GM20000 (cell line): ENCODE results near the gene ERICH2.

Experiments used
- DNase-seq: peaks from one replicate; pipeline ENCODE4 v3.0.0; 2012; ENCODE audit warnings: low spot score
- TF ChIP-seq, protein P1 (sequence below): IDR thresholded peaks from 2 replicates; pipeline ENCODE4 v1.5.1; 2012; ENCODE audit warnings: mild to moderate bottlenecking, control low read depth; ENCODE audit errors: extremely low read depth, missing control alignments

ERICH2 gene

DNA sequence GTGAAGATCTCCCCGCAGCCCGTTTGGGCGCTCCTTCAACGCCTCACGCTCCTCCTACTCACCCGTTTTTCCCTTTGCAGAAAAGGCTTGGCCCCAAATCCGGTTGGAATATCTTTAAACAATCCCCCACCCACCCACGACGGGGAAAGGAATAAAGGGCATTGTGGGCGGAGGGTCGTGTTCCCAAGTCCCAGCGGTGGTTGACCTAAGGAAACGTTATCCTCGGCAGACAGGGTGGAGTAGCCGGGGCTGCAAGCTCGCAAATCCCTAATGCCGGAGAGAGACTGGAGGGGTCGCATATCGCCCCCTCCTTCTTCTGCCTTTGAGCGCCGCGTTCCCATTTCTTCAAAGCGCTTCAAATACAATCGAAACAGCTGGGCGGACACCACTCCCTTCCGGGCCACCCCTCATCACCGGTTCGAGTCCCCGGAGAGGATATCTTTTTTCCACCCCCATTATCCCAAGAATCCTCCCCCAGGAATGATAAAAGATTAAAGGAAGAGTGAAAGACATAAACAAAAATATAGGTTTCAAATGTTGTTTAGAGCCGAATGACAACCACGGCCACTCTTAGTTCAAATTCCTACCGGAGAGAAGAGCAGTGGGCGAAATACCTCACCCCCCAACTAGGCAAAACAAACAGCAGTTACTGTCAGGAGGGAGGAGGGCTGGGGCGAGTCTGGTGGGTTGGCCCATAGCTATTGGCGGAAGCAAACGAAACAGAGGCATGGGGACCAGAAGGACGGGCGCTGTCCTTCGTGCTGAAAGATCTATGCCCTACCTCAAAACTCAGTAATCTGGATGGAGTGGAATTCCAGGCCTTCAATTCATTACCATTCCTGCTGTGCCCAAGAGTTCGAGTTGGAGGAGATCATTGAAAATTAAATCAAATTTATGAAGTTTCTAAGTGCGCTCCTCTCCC, 43.7 kb downstream of the ERICH2 start:
- no peak for DNase-seq
- TF ChIP-seq, protein P1, sequence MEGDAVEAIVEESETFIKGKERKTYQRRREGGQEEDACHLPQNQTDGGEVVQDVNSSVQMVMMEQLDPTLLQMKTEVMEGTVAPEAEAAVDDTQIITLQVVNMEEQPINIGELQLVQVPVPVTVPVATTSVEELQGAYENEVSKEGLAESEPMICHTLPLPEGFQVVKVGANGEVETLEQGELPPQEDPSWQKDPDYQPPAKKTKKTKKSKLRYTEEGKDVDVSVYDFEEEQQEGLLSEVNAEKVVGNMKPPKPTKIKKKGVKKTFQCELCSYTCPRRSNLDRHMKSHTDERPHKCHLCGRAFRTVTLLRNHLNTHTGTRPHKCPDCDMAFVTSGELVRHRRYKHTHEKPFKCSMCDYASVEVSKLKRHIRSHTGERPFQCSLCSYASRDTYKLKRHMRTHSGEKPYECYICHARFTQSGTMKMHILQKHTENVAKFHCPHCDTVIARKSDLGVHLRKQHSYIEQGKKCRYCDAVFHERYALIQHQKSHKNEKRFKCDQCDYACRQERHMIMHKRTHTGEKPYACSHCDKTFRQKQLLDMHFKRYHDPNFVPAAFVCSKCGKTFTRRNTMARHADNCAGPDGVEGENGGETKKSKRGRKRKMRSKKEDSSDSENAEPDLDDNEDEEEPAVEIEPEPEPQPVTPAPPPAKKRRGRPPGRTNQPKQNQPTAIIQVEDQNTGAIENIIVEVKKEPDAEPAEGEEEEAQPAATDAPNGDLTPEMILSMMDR: no peak

DNA sequence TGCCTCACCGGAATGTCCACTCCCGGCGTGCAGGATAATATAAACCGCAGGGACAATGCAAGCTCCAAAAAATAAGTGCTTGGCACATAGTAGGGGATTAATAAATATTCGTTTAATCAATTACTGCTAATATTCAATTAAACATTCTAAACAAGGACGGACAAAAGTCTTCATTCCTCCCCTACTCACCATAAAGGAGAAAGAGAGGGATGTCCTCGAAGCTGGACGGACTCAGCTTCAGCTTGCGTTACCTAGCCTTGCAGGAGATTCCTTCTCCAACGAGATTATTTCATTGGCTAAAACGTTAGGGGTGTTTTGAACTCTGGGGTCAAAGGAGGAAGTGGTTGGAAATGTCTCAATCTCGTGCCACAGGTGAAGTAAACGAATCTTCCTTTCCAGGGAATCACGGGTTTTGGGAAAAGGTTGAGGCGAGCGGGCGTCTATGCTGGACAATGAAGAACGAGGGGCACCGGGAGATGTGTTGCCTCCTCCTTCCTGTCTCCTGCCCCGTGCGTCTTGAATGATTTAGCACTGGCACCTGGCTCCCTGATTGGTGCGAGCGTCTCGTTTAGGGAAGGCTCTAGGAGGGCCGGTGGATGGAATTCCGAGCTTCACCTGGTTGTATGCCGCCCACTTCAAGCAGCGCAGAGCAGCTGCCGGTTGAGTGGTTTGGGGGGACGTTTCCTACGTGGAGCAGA, 44.5 kb downstream of the ERICH2 start:
- DNase-seq: no peak

DNA sequence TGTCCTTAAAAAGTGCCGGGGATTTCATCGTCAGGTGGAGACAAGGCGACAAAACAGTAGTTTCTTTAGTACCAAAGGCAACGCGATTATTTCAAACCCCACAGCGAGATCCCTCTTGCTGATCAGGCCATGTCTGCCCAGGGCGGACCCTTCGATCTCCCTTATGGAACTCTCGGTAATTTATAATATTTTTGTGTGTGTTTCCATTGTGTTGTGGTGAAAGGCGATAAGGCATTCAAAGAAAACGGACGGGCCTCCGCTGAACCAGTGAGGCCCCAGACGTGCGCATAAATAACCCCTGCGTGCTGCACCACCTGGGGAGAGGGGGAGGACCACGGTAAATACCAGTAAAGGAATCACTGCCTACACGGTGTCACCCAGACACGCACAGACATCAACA, 45.1 kb downstream of the ERICH2 start:
- no peak for DNase-seq
- TF ChIP-seq, protein P1: no peak

More for the DNA sequence above, 44.5 kb downstream of the ERICH2 start:
- TF ChIP-seq, protein P1: no peak

DNA sequence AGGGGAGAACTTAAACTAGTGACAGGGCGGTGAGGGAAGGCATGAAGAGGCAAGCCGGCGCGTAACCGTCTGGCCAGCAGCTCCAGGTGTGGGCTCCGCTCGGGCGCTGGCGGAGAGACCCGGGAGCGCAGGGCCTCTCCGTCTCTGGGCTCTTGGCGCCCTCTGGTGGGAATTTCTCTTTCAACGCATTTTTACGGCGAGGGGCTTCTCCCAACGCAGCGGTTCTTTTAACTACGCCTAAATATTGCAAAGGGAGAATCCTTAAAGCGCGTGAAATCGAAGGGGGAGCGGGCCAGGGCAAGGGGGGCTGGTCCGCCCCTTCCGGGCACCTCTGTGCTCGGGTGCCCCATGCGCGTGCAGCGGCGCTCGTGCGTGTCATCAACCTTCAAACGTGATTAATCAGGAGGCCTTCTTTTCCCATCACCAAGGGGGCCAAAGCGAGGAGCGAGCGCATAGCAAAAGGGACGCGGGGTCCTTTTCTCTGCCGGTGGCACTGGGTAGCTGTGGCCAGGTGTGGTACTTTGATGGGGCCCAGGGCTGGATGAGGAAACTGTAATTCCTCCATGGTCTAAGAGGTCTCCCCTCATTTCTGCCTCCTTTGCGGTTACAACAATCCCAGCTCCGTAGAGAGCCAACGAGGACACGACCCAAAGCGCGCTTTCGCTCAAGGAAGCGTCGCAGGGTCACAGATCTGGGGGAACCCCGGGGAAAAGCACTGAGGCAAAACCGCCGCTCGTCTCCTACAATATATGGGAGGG, 45.7 kb downstream of the ERICH2 start:
- TF ChIP-seq, protein P1: peak; percentile 21
- DNase-seq: peak; percentile 83

DNA sequence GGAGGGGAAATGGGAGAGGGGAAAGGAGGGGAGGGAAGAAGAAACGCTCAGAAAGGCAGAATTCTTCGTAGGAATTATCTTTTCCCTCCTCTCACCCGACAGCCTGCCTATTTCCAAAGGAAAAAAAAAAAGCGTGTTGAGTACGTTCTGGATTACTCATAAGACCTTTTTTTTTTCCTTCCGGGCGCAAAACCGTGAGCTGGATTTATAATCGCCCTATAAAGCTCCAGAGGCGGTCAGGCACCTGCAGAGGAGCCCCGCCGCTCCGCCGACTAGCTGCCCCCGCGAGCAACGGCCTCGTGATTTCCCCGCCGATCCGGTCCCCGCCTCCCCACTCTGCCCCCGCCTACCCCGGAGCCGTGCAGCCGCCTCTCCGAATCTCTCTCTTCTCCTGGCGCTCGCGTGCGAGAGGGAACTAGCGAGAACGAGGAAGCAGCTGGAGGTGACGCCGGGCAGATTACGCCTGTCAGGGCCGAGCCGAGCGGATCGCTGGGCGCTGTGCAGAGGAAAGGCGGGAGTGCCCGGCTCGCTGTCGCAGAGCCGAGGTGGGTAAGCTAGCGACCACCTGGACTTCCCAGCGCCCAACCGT, 46.4 kb downstream of the ERICH2 start, which contains the start of gene GAD1:
GAD1 (plus strand) TSS at position 384 of the 589 bp plus-strand sequence. CDS start 1,705 bp downstream, outside the sequence.
- peak; percentile 76 for DNase-seq
- TF ChIP-seq, protein P1: no peak

DNA sequence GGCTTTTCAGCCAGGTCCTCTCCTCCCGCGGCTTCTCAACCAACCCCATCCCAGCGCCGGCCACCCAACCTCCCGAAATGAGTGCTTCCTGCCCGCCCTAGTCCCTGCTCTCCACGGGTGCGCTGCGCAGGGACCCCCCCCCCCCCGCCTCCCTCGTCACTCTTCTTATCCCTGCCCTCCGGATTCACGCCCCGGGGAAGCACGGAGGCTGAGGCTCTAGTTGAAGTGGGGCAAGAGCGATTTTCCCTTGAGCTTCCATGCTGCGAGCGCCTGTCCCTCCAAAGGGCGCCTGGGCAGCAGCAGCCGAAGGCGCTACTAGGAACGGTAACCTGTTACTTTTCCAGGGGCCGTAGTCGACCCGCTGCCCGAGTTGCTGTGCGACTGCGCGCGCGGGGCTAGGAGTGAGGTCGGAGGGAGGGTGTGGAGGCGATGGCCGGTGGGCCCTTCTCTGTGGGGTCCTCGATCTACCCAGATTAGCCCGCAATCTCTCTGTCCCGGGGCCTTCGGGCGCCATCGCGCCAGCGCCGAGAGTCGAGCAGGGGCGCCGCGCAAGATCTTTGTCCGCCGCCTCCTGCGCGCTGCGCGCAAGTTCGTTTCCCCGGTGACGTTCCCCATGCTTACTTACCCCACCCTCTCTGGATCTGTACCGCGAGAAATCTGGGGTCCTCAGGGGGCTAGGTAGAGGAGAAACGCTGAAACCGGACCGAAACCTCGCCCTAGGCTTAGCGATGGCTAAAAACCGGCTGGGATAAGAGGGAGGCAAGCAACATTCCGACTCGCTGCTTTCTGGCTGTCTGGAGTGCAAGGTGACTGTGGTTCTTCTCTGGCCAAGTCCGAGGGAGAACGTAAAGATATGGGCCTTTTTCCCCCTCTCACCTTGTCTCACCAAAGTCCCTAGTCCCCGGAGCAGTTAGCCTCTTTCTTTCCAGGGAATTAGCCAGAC, 47.2 kb downstream of the ERICH2 start:
- peak; percentile 40 for DNase-seq
- TF ChIP-seq, protein P1: no peak
